ENCODE measurements around the gene PDXK. TPM values are rescaled to one million over a fixed set of nuclear protein-coding genes. Genes with fewer than 3 reads are reported as not detected.

Gene PDXK
- total RNA-seq, 1 experiment from 2014 or later = 736 TPM

GRCh38 chr21:43719748-43720538 lies 1.0 kb downstream of the PDXK start:
- in situ Hi-C loops (cut with HindIII; ENCODE audit: low pct_unique_long_range_greater_than_20kb, low sequenced_read_pairs) = no loop called here
- DNase-seq (ENCODE audit: low read depth) = no peak

- in situ Hi-C loops (cut with HindIII; ENCODE audit: low pct_unique_long_range_greater_than_20kb, low sequenced_read_pairs) = no loop called here
- no peak for DNase-seq (ENCODE audit: low read depth)
Measured at GRCh38 chr21:43720539-43721166, 1.7 kb downstream of the PDXK start.

- no peak for DNase-seq (ENCODE audit: low read depth)
- in situ Hi-C loops (cut with HindIII; ENCODE audit: low pct_unique_long_range_greater_than_20kb, low sequenced_read_pairs) = no loop called here
Measured at GRCh38 chr21:43721206-43721605, 2.3 kb downstream of the PDXK start.

GRCh38 chr21:43721939-43722338 lies 3.0 kb downstream of the PDXK start:
- in situ Hi-C loops (cut with HindIII; ENCODE audit: low pct_unique_long_range_greater_than_20kb, low sequenced_read_pairs) = no loop called here
- DNase-seq (ENCODE audit: low read depth) = no peak

GRCh38 chr21:43723648-43724047 lies 4.7 kb downstream of the PDXK start:
- in situ Hi-C loops (cut with HindIII; ENCODE audit: low pct_unique_long_range_greater_than_20kb, low sequenced_read_pairs) = no loop called here

GRCh38 chr21:43726686-43727518 lies 8.0 kb downstream of the PDXK start:
- in situ Hi-C loops (cut with HindIII; ENCODE audit: low pct_unique_long_range_greater_than_20kb, low sequenced_read_pairs) = no loop called here
- DNase-seq (ENCODE audit: low read depth) = no peak

More at GRCh38 chr21:43723648-43724047, 4.7 kb downstream of the PDXK start:
- no peak for DNase-seq (ENCODE audit: low read depth)

- peak; percentile 74 for DNase-seq (ENCODE audit: low read depth)
- in situ Hi-C loops (cut with HindIII; ENCODE audit: low pct_unique_long_range_greater_than_20kb, low sequenced_read_pairs) = no loop called here
Measured at GRCh38 chr21:43727519-43728153, 8.7 kb downstream of the PDXK start.

- in situ Hi-C loops (cut with HindIII; ENCODE audit: low pct_unique_long_range_greater_than_20kb, low sequenced_read_pairs) = no loop called here
- DNase-seq (ENCODE audit: low read depth) = no peak
Measured at GRCh38 chr21:43728154-43728466, 9.2 kb downstream of the PDXK start.

- in situ Hi-C loops (cut with HindIII; ENCODE audit: low pct_unique_long_range_greater_than_20kb, low sequenced_read_pairs) = no loop called here
- DNase-seq (ENCODE audit: low read depth) = peak; percentile 99
Measured at GRCh38 chr21:43728467-43729390, 9.8 kb downstream of the PDXK start.

GRCh38 chr21:43731476-43731875 lies 12.5 kb downstream of the PDXK start:
- DNase-seq (ENCODE audit: low read depth) = no peak
- in situ Hi-C loops (cut with HindIII; ENCODE audit: low pct_unique_long_range_greater_than_20kb, low sequenced_read_pairs) = no loop called here

- peak; percentile 74 for DNase-seq (ENCODE audit: low read depth)
- in situ Hi-C loops (cut with HindIII; ENCODE audit: low pct_unique_long_range_greater_than_20kb, low sequenced_read_pairs) = no loop called here
Measured at GRCh38 chr21:43731891-43732711, 13.2 kb downstream of the PDXK start.

- DNase-seq (ENCODE audit: low read depth) = no peak
- in situ Hi-C loops (cut with HindIII; ENCODE audit: low pct_unique_long_range_greater_than_20kb, low sequenced_read_pairs) = no loop called here
Measured at GRCh38 chr21:43733060-43733459, 14.1 kb downstream of the PDXK start.

GRCh38 chr21:43733529-43734071 lies 14.7 kb downstream of the PDXK start:
- DNase-seq (ENCODE audit: low read depth) = no peak
- in situ Hi-C loops (cut with HindIII; ENCODE audit: low pct_unique_long_range_greater_than_20kb, low sequenced_read_pairs) = no loop called here

GRCh38 chr21:43734131-43734927 lies 15.4 kb downstream of the PDXK start:
- DNase-seq (ENCODE audit: low read depth) = no peak
- in situ Hi-C loops (cut with HindIII; ENCODE audit: low pct_unique_long_range_greater_than_20kb, low sequenced_read_pairs) = no loop called here

- no peak for DNase-seq (ENCODE audit: low read depth)
- in situ Hi-C loops (cut with HindIII; ENCODE audit: low pct_unique_long_range_greater_than_20kb, low sequenced_read_pairs) = no loop called here
Measured at GRCh38 chr21:43734928-43735229, 15.9 kb downstream of the PDXK start.

Measured in Caki2 (cell line).